Fibroblast of villous mesenchyme (primary cell): ENCODE results near the gene ZNF775. TPM values are rescaled to one million over a fixed set of nuclear protein-coding genes. Genes with fewer than 3 reads are reported as not detected.

Experiments used
- DNase-seq: peaks from one replicate; pipeline ENCODE4 v3.0.0-alpha.2; 2010; ENCODE audit warnings: low read depth
- H3K4me3 ChIP-seq: 2 replicates; pipeline ENCODE4 v1.5.1; 2011; ENCODE audit warnings: low read depth, mild to moderate bottlenecking, low read length
- CTCF ChIP-seq: IDR thresholded peaks from 2 replicates; pipeline ENCODE4 v1.5.1; 2012; ENCODE audit warnings: low read depth, mild to moderate bottlenecking, low read length; ENCODE audit not compliant: insufficient read depth
- total RNA-seq: library from RNA; depleted of rRNA; stranded (reverse); fragments of >200 nt; gene quantifications from 2 replicates; pipeline ENCODE4 v1.2.3, GENCODE V29; 2012

The ZNF775 gene
- total RNA-seq, 1 donor: 3.0 TPM

- peak; percentile 90 for DNase-seq
- no peak overlapping the region for H3K4me3 ChIP-seq
- no peak for TF ChIP-seq CTCF
These were observed 43.9 kb upstream of the ZNF775 start for GRCh38 chr7:150335108-150335773.

- no peak overlapping the region for H3K4me3 ChIP-seq
- no peak for TF ChIP-seq CTCF
- DNase-seq: no peak
These were observed 43.4 kb upstream of the ZNF775 start for GRCh38 chr7:150335774-150336112.

GRCh38 chr7:150336746-150337145, 42.4 kb upstream of the ZNF775 start:
- no peak for DNase-seq
- TF ChIP-seq CTCF: no peak
- no peak overlapping the region for H3K4me3 ChIP-seq

GRCh38 chr7:150337179-150337578, 42.0 kb upstream of the ZNF775 start:
- DNase-seq: no peak
- no peak for TF ChIP-seq CTCF
- no peak overlapping the region for H3K4me3 ChIP-seq

- no peak overlapping the region for H3K4me3 ChIP-seq
- TF ChIP-seq CTCF: no peak
- DNase-seq: no peak
These were observed 41.5 kb upstream of the ZNF775 start for GRCh38 chr7:150337659-150338081.

- H3K4me3 ChIP-seq: no peak overlapping the region
- no peak for TF ChIP-seq CTCF
- DNase-seq: no peak
These were observed 40.8 kb upstream of the ZNF775 start for GRCh38 chr7:150338166-150338829.

- no peak for DNase-seq
- H3K4me3 ChIP-seq: peak overlapping the region; percentile 49
- no peak for TF ChIP-seq CTCF
These were observed 39.7 kb upstream of the ZNF775 start for GRCh38 chr7:150339409-150339809.
